GM23248 (cell line): Measurements from ENCODE around the gene PTPRD. TPM values are rescaled to one million over a fixed set of nuclear protein-coding genes. Genes with fewer than 3 reads are reported as not detected.

ENCODE experiments used
- DNase-seq: peaks from one replicate; pipeline ENCODE4 v3.0.0-alpha.2; 2015
- H2AFZ ChIP-seq: fragments of 200-600 bp; sonication (generic); 2 replicates; pipeline ENCODE4 v1.6.1; 2016; ENCODE audit warnings: antibody characterized with exemption
- H3F3A ChIP-seq: fragments of 200-600 bp; sonication (generic); 2 replicates; pipeline ENCODE4 v1.6.1; 2016; ENCODE audit warnings: mild to moderate bottlenecking, antibody characterized with exemption, mixed run types; ENCODE audit not compliant: insufficient read depth
- H3K27ac ChIP-seq: fragments of 200-600 bp; sonication (generic); 2 replicates; pipeline ENCODE4 v1.5.1; 2016; ENCODE audit warnings: mild to moderate bottlenecking
- H3K27me3 ChIP-seq: fragments of 200-600 bp; sonication (generic); replicated peaks from 2 replicates; pipeline ENCODE4 v1.6.1; 2016; ENCODE audit warnings: mild to moderate bottlenecking; ENCODE audit not compliant: insufficient read depth
- H3K36me3 ChIP-seq: fragments of 200-600 bp; sonication (generic); 2 replicates; pipeline ENCODE4 v1.6.1; 2016; ENCODE audit warnings: low read depth, mild to moderate bottlenecking
- H3K4me1 ChIP-seq: fragments of 200-600 bp; sonication (generic); 2 replicates; pipeline ENCODE4 v1.6.1; 2016; ENCODE audit warnings: mild to moderate bottlenecking; ENCODE audit not compliant: insufficient read depth
- H3K4me2 ChIP-seq: fragments of 200-600 bp; sonication (generic); one replicate; pipeline ENCODE4 v1.6.1; 2016; ENCODE audit warnings: mild to moderate bottlenecking; ENCODE audit not compliant: unreplicated experiment
- H3K4me3 ChIP-seq: fragments of 200-600 bp; sonication (generic); 2 replicates; pipeline ENCODE4 v1.5.1; 2016; ENCODE audit warnings: mild to moderate bottlenecking
- H3K79me2 ChIP-seq: fragments of 200-600 bp; sonication (generic); 2 replicates; pipeline ENCODE4 v1.6.1; 2016; ENCODE audit warnings: mild to moderate bottlenecking; ENCODE audit not compliant: insufficient read depth
- H3K9ac ChIP-seq: fragments of 200-600 bp; sonication (generic); 2 replicates; pipeline ENCODE4 v1.6.1; 2016; ENCODE audit warnings: mild to moderate bottlenecking
- H3K9me2 ChIP-seq: fragments of 200-600 bp; sonication (generic); 2 replicates; pipeline ENCODE4 v1.6.1; 2016; ENCODE audit warnings: mixed run types, mild to moderate bottlenecking, moderate library complexity; ENCODE audit not compliant: insufficient read depth
- H3K9me3 ChIP-seq: fragments of 200-600 bp; sonication (generic); one replicate; pipeline ENCODE4 v1.6.1; 2017; ENCODE audit warnings: low read depth
- H4K20me1 ChIP-seq: fragments of 200-600 bp; sonication (generic); 2 replicates; pipeline ENCODE4 v1.6.0; 2016; ENCODE audit not compliant: insufficient read depth
- EZH2 ChIP-seq: fragments of 200-600 bp; sonication (generic); IDR thresholded peaks from 2 replicates; pipeline ENCODE4 v1.6.1; 2018; ENCODE audit warnings: antibody characterized with exemption, mild to moderate bottlenecking; ENCODE audit not compliant: insufficient read depth, poor library complexity, severe bottlenecking
- EZH2phosphoT487 ChIP-seq: fragments of 200-600 bp; sonication (generic); IDR thresholded peaks from 2 replicates; pipeline ENCODE4 v1.6.1; 2018; ENCODE audit warnings: antibody characterized with exemption, moderate library complexity, mild to moderate bottlenecking, low read depth; ENCODE audit not compliant: insufficient read depth
- whole genome bisulfite sequencing, 2 experiments: methylation state at CpG; one replicate each; pipeline ENCODE4 v1.1.6; 2015 to 2017; ENCODE audit warnings: low lambda C conversion rate in 2 of 2, low coverage in 1 of 2; ENCODE audit errors: missing lambda C conversion rate in 2 of 2; 5-methylcytosine and 5-hydroxymethylcytosine counted together
- in situ Hi-C: fragments of 300-500 bp; cut with MboI; formaldehyde crosslinking; loops from 2 replicates; pipeline ENCODE4 v1.15.0; 2020
- polyA plus RNA-seq: library from polyadenylated mRNA; unstranded; fragments of >200 nt; fragmentation: Nextera tagmentation; extraction: Ambion mirVana; gene quantifications from 2 replicates; pipeline ENCODE4 v1.2.1, GENCODE V29; 2016
- total RNA-seq: library from RNA; depleted of rRNA; stranded (reverse); fragments of >200 nt; shearing (Covaris generic); gene quantifications from 2 replicates; pipeline ENCODE4 v1.2.3, GENCODE V29; 2014

PTPRD gene
- total and polyA plus RNA-seq, 2 experiments from 2014 or later = 0.05 TPM; not detected in 1

GRCh38 chr9:10268531-10269485, 344.0 kb downstream of the PTPRD start:
- Histone ChIP-seq H4K20me1 (no peaks in the 10 kb centered on the region), H3K4me1 (no peaks in the 10 kb centered on the region), H3K79me2 (no peaks in the 10 kb centered on the region), H3K27ac (no peak overlapping the region), H3K27me3 (no peaks in the 10 kb centered on the region), H3K9me3 (no peaks in the 10 kb centered on the region), H3K36me3 (no peaks in the 10 kb centered on the region), H3K9me2 (no peaks in the 10 kb centered on the region), H3K9ac (no peak overlapping the region), H3F3A (no peaks in the 10 kb centered on the region), H3K4me2 (no peak overlapping the region), H3K4me3 (no peak overlapping the region), H2AFZ (no peak overlapping the region)
- in situ Hi-C loops = no loop called here
- 2 to 7% methylated on average over 8 of the region's 8 CpGs for WGBS, 2 experiments
- peak; percentile 12 for DNase-seq
- TF ChIP-seq EZH2 (no peak), EZH2phosphoT487 (no peak)

GRCh38 chr9:10265153-10265631, 347.6 kb downstream of the PTPRD start:
- no peaks in the 10 kb centered on the region for H3K4me1 ChIP-seq
- H3K27me3 ChIP-seq = no peaks in the 10 kb centered on the region
- H3F3A ChIP-seq = no peaks in the 10 kb centered on the region
- in situ Hi-C loops = no loop called here
- H3K79me2 ChIP-seq = no peaks in the 10 kb centered on the region
- no peaks in the 10 kb centered on the region for H3K36me3 ChIP-seq
- H3K9ac ChIP-seq = no peak overlapping the region
- H2AFZ ChIP-seq = no peak overlapping the region
- no peak overlapping the region for H3K4me3 ChIP-seq
- no peak overlapping the region for H3K27ac ChIP-seq
- no peaks in the 10 kb centered on the region for H4K20me1 ChIP-seq
- no peak for TF ChIP-seq EZH2phosphoT487
- no peak for TF ChIP-seq EZH2
- 3 to 7% methylated on average over 2 of the region's 2 CpGs for WGBS, 2 experiments
- no peaks in the 10 kb centered on the region for H3K9me3 ChIP-seq
- no peak overlapping the region for H3K4me2 ChIP-seq
- H3K9me2 ChIP-seq = no peaks in the 10 kb centered on the region
- peak; percentile 33 for DNase-seq

DNA sequence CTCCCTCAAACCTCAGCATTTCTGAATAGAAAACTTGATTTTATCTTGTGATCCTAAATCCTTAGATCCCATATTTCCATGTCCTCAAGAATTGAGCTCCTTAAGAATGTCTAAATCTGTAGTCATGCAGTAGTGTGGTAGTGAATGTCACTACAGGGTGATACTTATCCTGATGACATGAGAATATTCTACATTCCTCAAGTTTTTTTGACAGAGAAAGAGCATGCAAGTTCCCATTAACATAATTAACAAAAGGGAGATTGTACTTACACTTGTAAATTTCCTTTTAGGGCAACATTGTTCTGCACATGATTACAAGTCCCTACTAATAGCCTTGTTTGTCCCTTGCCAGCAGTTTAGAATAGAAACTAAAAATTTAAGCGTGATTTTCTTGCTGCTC, 352.3 kb downstream of the PTPRD start:
- Histone ChIP-seq H3K27ac (no peak overlapping the region), H3K36me3 (no peaks in the 10 kb centered on the region), H3K4me3 (no peak overlapping the region), H3K79me2 (no peaks in the 10 kb centered on the region), H3K4me2 (no peak overlapping the region), H3K4me1 (no peaks in the 10 kb centered on the region), H3F3A (no peaks in the 10 kb centered on the region), H3K27me3 (no peaks in the 10 kb centered on the region; the same call in 1 of the 2 replicates), H3K9ac (no peak overlapping the region), H4K20me1 (no peaks in the 10 kb centered on the region), H2AFZ (no peak overlapping the region), H3K9me2 (no peaks in the 10 kb centered on the region), H3K9me3 (no peaks in the 10 kb centered on the region)
- 7% methylated on average over 1 of the region's 1 CpG for WGBS, 2 experiments
- in situ Hi-C loops = no loop called here
- no peak for DNase-seq
- no peak for TF ChIP-seq EZH2phosphoT487
- no peak for TF ChIP-seq EZH2

DNA sequence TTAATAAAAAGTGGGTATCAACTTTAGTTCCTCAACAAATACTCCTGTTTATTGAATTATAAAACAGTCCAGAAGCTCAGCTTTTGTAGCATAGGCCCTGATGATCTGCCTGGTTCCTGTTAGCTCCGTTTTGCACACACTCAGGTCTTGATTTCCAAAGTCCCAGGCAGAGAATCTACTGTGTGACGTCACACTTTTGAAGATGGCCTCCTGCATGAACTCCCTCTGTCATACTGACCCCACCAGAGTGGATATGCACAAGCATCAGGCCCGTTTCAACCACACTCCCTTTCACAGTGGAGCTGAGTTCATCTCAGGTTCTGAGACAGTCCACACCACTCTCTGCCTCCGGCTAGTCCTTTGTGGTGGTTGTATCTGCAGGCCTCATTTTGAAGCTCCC, 353.1 kb downstream of the PTPRD start:
- Histone ChIP-seq H4K20me1 (no peaks in the 10 kb centered on the region), H3K36me3 (no peaks in the 10 kb centered on the region), H3K4me2 (no peak overlapping the region), H3K4me3 (no peak overlapping the region), H2AFZ (no peak overlapping the region), H3F3A (no peaks in the 10 kb centered on the region), H3K9ac (no peak overlapping the region), H3K27me3 (no peaks in the 10 kb centered on the region; the same call in 1 of the 2 replicates), H3K27ac (no peak overlapping the region), H3K4me1 (no peaks in the 10 kb centered on the region), H3K9me3 (no peaks in the 10 kb centered on the region), H3K79me2 (no peaks in the 10 kb centered on the region), H3K9me2 (no peaks in the 10 kb centered on the region)
- DNase-seq = no peak
- WGBS, 2 experiments = 16 to 19% methylated on average over 4 of the region's 4 CpGs
- in situ Hi-C loops = no loop called here
- TF ChIP-seq EZH2phosphoT487 (no peak), EZH2 (no peak)
